ENCODE data around the gene OPCML. TPM values are rescaled to one million over a fixed set of nuclear protein-coding genes. Genes with fewer than 3 reads are reported as not detected.

Gene OPCML
- total RNA-seq, 1 donor = under 0.01 TPM

DNA sequence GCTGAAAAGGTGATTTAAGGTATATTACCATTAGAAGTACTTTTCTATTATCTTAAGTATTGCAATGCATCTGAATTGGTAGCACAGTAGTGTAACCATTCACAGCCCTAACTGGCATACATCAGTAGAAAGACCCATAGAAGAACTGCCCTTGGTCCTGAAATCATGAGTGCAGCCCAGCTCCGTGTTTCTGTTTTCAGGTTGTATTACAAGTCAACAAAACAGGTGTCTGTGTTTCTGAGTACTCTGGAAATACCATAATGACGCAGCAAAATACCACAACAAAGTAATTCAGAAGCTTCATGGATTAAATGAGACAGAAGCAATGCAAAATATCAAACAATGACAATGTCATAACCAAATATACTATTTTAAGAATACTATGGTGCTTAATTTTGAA is 226.3 kb downstream of the OPCML start:
- Histone ChIP-seq H3K27me3 (ENCODE audit: insufficient read depth, low read length) (no peaks in the 10 kb centered on the region), H3K4me1 (ENCODE audit: insufficient read depth, low read length) (no peaks in the 10 kb centered on the region), H3K9me3 (ENCODE audit: low read depth, low read length) (peaks cover 4% of the 10 kb centered on the region), H3K4me3 (ENCODE audit: low read length) (no peak overlapping the region)

DNA sequence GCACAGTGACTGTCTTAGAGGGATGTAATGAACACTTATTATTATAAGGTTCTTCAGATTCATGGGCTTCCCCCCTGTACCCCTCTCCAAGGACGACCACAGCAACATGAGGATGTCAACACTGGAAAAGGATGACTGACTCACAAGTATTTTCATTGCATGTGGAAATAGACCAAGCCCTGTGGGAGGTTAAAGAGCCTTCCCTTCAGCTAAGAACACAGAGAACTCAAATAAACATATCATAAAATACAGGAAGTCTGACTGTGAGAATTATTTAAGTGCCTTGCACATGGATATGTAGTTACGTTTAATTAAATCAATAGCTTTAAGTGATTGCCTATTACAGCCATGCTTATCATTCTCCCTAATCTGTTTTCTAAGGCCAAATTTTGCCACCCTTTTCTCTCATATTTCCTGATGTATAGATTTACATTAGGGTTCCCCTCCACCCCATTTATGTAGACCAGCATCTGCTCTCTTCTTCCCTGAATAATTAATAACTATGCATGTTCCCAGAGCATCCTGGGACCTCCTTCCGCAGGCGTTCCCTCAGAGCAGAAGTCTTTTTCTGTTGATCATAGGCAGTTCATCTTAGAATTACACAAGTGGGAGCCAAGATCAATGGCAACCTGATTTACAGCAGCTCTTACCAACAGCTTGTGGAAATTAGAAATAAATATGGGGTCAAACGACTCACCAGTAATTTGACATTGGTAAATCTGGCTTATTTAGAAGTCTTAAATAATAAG is 226.9 kb downstream of the OPCML start:
- Histone ChIP-seq H3K27me3 (ENCODE audit: insufficient read depth, low read length) (no peaks in the 10 kb centered on the region), H3K4me1 (ENCODE audit: insufficient read depth, low read length) (no peaks in the 10 kb centered on the region), H3K4me3 (ENCODE audit: low read length) (no peak overlapping the region), H3K9me3 (ENCODE audit: low read depth, low read length) (peaks cover 4% of the 10 kb centered on the region)

DNA sequence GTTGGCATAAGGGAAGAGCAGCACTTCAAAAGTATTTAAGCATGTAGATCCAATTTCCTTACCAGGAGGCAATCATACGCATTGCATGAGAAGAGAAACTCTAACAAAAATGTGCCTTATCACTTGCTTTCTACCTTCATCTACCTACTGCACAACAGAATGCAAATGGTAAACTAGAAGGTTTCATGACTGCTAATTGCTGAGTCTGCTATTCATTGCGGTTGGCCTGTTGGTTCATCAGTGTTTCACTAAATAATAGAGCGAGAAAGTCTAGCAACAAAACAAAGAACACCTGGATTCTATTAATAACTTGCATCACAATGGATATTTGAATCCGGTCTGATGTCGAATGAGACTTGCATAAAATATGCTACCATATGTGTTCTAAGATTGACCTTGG is 229.0 kb downstream of the OPCML start:
- no peak overlapping the region for H3K4me3 ChIP-seq (ENCODE audit: low read length)

DNA sequence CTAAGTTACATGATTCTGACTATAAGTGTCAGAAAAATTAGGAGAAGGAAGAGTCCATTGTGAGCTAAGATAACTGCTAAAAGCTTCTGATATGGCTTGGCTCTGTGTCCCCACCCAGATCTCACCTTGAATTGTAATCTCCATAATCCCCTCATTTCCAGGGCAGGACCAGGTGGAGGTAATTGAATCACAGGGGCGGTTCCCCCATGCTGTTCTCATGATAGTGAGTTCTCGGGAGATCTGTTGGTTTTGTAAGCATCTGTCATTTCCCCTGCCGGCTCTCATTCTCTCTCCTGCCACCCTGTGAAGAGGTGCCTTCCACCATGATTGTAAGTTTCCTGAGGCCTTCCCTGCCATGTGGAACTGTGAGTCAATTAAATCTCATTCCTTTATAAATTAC is 230.2 kb downstream of the OPCML start:
- H3K9me3 ChIP-seq (ENCODE audit: low read depth, low read length) = peaks cover 4% of the 10 kb centered on the region

More for the DNA sequence above, 229.0 kb downstream of the OPCML start:
- no peaks in the 10 kb centered on the region for H3K27me3 ChIP-seq (ENCODE audit: insufficient read depth, low read length)
- peaks cover 4% of the 10 kb centered on the region for H3K9me3 ChIP-seq (ENCODE audit: low read depth, low read length)
- no peaks in the 10 kb centered on the region for H3K4me1 ChIP-seq (ENCODE audit: insufficient read depth, low read length)

DNA sequence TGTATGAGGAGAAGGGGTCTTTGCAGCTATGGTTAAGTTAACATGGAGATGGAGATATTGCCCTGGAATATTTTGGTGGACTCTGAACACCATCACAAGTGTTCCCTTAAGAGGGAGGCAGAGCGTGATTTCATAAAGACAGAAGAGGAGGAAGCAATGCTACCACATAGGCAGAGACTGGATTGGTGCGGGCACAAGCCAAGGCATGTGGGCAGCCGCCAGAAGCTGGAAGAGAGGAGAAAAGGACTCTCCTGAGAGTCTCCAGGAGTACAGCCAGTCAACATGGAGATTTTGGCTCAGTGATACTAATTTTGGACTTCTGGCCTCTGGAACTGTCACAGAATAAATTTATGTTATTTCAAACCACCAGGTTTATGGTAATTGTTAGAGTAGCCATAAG is 231.6 kb downstream of the OPCML start:
- Histone ChIP-seq H3K27me3 (ENCODE audit: insufficient read depth, low read length) (no peaks in the 10 kb centered on the region), H3K4me1 (ENCODE audit: insufficient read depth, low read length) (no peaks in the 10 kb centered on the region), H3K4me3 (ENCODE audit: low read length) (no peak overlapping the region), H3K9me3 (ENCODE audit: low read depth, low read length) (peaks cover 2% of the 10 kb centered on the region)

More for the DNA sequence above, 230.2 kb downstream of the OPCML start:
- Histone ChIP-seq H3K4me3 (ENCODE audit: low read length) (no peak overlapping the region), H3K27me3 (ENCODE audit: insufficient read depth, low read length) (no peaks in the 10 kb centered on the region), H3K4me1 (ENCODE audit: insufficient read depth, low read length) (no peaks in the 10 kb centered on the region)

DNA sequence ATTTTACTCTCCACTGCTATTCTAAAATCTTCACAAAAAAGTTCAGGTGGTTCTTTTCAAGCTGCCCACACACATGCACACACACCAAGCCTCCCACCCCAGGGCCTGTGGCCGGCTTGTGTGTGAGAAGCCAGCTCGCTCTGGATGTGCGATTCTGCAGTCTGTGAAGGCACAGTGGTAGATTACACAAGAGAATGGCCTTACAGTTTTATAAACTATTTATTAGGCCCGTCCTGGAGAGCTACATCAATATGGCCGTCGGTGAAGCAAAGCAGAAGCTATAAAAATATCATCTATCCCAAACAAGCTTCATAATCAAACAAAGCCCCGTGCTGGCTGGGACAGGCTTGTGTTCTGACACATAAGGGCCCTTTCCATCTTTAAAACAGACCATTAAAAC is 240.5 kb downstream of the OPCML start:
- Histone ChIP-seq H3K4me3 (ENCODE audit: low read length) (no peak overlapping the region), H3K27me3 (ENCODE audit: insufficient read depth, low read length) (no peaks in the 10 kb centered on the region), H3K9me3 (ENCODE audit: low read depth, low read length) (no peaks in the 10 kb centered on the region), H3K4me1 (ENCODE audit: insufficient read depth, low read length) (no peaks in the 10 kb centered on the region)

DNA sequence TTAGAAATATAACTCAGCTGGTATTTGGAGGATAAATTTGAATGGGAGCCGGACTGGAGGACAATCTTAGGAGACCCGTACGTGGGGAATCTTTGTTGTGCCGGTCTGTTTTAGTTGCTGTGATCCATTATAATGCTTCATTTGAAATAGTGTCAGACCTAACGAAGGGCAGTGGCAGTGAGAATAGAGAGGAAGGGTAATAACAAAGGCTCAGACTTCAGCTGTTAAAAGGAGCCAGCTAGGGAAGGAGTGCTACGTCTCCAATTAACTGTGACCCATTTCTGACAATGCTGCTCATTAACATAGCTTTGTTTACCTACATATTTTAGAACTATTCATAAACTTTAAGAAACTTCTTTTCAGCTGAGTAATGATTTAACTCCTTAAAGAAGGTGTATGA is 246.9 kb downstream of the OPCML start:
- no peaks in the 10 kb centered on the region for H3K4me1 ChIP-seq (ENCODE audit: insufficient read depth, low read length)
- H3K9me3 ChIP-seq (ENCODE audit: low read depth, low read length) = no peaks in the 10 kb centered on the region
- H3K4me3 ChIP-seq (ENCODE audit: low read length) = no peak overlapping the region

DNA sequence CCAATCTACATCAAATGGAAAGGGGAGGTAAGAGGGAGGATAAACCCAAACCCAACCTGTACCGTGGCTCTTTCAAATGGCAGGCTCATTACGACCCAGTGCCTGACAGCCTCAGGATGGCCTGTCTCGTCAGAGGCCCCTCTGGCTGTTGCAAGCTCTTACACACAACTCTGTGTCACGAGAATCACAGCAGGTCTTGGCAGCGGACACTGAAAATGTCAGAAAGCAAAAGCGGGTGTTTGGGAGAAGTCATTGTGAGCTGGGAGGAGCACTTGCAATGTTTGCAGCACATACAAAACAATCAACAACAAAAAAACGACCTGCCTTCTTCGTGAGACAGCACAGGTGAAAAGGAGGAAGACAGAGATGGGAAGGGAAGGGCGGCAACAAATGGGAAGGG is 248.1 kb downstream of the OPCML start:
- H3K4me3 ChIP-seq (ENCODE audit: low read length) = no peak overlapping the region
- H3K27me3 ChIP-seq (ENCODE audit: insufficient read depth, low read length) = no peaks in the 10 kb centered on the region
- no peaks in the 10 kb centered on the region for H3K4me1 ChIP-seq (ENCODE audit: insufficient read depth, low read length)
- no peaks in the 10 kb centered on the region for H3K9me3 ChIP-seq (ENCODE audit: low read depth, low read length)

More for the DNA sequence above, 246.9 kb downstream of the OPCML start:
- H3K27me3 ChIP-seq (ENCODE audit: insufficient read depth, low read length) = no peaks in the 10 kb centered on the region

DNA sequence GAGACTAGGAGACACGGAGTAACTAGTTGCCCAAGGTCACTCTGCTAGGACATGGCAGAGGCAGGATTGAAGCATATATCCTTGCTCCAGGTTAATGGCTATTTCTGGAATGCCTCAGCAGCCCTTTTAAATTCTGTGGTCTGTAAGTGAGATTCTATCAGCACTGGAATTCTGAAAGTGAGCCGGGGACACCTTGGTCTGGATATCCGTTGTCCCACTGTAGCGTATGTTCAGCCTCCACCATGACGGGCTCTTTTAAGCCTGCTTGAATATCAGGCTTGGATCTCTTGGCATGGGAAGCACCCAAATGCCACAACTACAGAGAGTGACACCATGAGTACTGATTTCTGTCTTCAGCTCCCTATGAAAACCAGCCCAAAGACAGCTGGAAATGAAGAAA is 254.4 kb downstream of the OPCML start:
- H3K4me3 ChIP-seq (ENCODE audit: low read length) = no peak overlapping the region
- H3K27me3 ChIP-seq (ENCODE audit: insufficient read depth, low read length) = no peaks in the 10 kb centered on the region
- H3K4me1 ChIP-seq (ENCODE audit: insufficient read depth, low read length) = no peaks in the 10 kb centered on the region
- H3K9me3 ChIP-seq (ENCODE audit: low read depth, low read length) = no peaks in the 10 kb centered on the region

DNA sequence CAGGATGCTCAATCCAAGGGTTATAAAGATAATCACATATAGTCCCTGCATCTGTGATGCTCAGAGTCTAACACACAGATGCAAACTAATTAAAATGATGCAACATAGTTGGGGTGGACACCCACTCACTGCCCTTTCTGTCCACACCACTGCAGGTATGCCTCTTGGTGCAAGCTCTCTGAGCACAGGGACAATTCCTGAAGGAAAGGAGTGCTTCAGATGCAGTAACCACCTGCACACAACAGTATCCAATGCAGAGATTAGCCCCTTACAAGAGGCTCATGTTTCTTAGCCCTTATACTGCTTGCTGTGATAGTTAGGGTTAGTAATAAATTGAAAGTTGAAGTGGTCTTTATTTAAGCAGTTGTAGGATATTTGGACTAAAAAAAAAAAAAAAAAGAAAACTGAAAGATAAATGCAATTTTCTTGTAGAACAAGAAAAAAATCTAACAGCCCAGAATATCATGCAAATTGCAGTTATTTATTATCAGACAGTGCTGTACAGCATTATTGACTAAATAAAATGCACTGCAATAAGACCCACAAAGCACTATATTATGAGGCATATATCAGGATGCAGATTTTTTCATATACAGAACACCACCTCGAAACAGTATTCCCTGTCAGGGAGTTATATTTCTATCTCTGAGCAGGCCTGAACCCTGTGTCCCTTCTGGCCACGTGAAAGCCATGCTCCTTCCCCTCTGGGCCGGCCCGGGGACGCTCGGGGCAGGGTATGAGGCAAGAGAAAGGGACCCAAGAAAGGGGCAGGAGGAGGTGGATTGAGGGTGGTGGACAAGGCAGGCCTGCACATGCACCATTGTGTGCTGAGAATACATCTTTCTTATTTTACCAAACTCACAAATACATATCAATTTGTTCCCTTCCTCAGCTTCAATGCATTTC is 260.2 kb downstream of the OPCML start:
- no peaks in the 10 kb centered on the region for H3K4me1 ChIP-seq (ENCODE audit: insufficient read depth, low read length)
- H3K27me3 ChIP-seq (ENCODE audit: insufficient read depth, low read length) = no peaks in the 10 kb centered on the region
- H3K9me3 ChIP-seq (ENCODE audit: low read depth, low read length) = no peaks in the 10 kb centered on the region
- no peak overlapping the region for H3K4me3 ChIP-seq (ENCODE audit: low read length)

DNA sequence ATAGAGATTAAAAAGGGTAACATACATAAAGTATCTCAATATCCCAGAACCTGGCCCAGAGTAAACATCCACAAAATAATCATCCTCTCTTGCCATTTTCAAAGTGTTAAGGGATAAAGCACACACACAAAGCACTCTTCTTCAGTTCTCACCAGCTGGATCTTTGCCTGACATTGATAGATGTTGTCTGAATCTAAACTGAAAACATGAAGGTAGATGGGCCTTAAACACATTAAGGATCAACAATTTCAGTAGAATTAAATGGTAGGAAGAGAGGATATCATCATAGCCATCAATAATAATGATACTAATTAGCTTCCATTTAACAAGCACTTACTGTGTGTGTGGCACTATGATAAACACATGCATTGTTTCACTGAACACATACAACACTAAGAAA is 261.1 kb downstream of the OPCML start:
- H3K27me3 ChIP-seq (ENCODE audit: insufficient read depth, low read length) = no peaks in the 10 kb centered on the region
- no peaks in the 10 kb centered on the region for H3K9me3 ChIP-seq (ENCODE audit: low read depth, low read length)
- no peak overlapping the region for H3K4me3 ChIP-seq (ENCODE audit: low read length)
- H3K4me1 ChIP-seq (ENCODE audit: insufficient read depth, low read length) = no peaks in the 10 kb centered on the region

DNA sequence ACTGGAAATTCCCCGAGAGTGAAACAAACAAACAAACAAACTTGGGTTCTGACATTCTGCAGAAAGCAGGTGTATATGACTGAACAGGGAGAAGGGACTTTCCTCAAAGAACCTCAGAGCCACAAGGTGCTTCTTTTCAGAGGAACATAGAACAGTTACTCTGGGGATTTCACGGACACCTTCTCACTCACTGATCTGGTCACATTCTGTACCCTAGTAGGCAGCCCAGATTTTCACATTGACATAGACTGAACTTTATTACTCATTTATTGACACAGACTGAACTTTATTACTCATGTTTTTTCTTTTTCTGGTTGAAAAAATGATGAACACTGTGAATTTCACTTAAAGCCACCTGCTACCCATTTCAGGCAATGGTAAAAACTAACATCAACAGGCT is 263.0 kb downstream of the OPCML start:
- Histone ChIP-seq H3K9me3 (ENCODE audit: low read depth, low read length) (no peaks in the 10 kb centered on the region), H3K4me3 (ENCODE audit: low read length) (no peak overlapping the region), H3K4me1 (ENCODE audit: insufficient read depth, low read length) (no peaks in the 10 kb centered on the region), H3K27me3 (ENCODE audit: insufficient read depth, low read length) (no peaks in the 10 kb centered on the region)

DNA sequence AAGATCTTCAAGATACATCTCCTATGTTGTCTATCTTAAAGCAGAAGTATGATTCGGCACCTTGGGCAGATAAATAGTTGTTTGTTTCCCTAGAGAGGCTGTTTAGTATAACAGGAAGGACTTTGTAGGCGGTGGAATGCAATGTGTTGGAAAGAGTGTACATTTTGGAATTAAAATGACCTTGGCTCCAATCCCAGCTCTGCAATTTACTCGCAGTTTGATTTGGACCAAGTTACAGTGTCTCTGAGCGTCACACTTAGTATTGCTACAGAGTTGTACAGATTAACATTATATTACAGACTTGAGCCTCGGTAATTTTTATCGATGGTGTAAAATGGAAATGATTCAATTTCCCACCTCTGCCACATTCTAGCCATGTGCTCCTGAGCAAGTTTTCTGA is 265.3 kb downstream of the OPCML start:
- no peak overlapping the region for H3K4me3 ChIP-seq (ENCODE audit: low read length)
- H3K4me1 ChIP-seq (ENCODE audit: insufficient read depth, low read length) = no peaks in the 10 kb centered on the region
- no peaks in the 10 kb centered on the region for H3K27me3 ChIP-seq (ENCODE audit: insufficient read depth, low read length)
- no peaks in the 10 kb centered on the region for H3K9me3 ChIP-seq (ENCODE audit: low read depth, low read length)

DNA sequence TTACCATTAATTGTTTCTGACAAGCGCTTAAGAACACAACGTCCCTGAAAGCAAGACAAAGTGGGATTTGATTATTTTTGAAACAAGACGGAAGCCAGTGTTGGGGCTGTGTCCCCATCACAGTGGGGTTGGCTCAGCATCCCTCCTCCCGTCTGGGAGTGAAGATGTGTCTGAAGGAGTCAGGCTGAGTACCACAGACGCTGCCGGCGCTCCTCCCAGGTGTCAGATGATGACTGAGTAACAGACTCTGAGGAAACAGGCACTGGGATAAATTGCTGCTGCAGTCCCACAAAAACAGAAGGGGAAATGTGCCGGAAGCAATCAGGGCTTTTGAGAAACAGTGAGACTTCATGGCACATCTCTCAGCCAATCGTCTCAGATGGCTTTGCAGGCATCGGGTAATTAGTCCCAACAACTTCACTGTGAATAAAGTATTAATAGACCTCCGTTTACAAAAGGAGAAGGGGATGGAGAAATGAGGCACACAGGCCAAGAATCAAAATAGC is 266.7 kb downstream of the OPCML start:
- Histone ChIP-seq H3K27me3 (ENCODE audit: insufficient read depth, low read length) (no peaks in the 10 kb centered on the region), H3K4me3 (ENCODE audit: low read length) (no peak overlapping the region), H3K9me3 (ENCODE audit: low read depth, low read length) (no peaks in the 10 kb centered on the region), H3K4me1 (ENCODE audit: insufficient read depth, low read length) (no peaks in the 10 kb centered on the region)

DNA sequence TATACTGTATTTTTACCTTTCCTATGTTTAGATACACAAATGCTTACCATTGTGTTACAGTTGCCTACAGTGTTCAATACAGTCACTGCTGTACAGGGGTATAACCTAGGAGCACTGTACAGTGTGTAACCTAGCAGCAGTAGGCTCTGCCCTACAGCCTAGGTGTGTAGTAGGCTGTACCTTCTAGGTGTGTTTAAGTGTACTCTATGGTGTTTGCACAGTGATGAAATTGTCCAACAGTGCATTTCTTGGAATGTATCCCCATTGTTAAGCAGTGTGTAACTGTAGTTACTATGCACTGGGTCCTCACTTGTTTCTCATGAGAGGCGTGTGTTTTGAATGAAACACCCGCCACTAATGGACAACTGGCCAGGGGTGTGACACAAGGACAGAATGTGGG is 269.0 kb downstream of the OPCML start:
- Histone ChIP-seq H3K4me3 (ENCODE audit: low read length) (no peak overlapping the region), H3K4me1 (ENCODE audit: insufficient read depth, low read length) (no peaks in the 10 kb centered on the region), H3K9me3 (ENCODE audit: low read depth, low read length) (no peaks in the 10 kb centered on the region), H3K27me3 (ENCODE audit: insufficient read depth, low read length) (no peaks in the 10 kb centered on the region)
